DMS 273 treated with DMSO at 0.1 percent for 48 hours (cell line): Measurements from ENCODE around the gene SPTBN5.

Experiments used
- DNase-seq: peaks from one replicate; lab custom pipeline; 2025; lab: John Stamatoyannopoulos, UW

SPTBN5 gene

GRCh38 chr15:41926185-41927056 is 32.6 kb upstream of the SPTBN5 start:
- no peak for DNase-seq

GRCh38 chr15:41925086-41925608 is 31.3 kb upstream of the SPTBN5 start:
- DNase-seq, result no peak

DNA sequence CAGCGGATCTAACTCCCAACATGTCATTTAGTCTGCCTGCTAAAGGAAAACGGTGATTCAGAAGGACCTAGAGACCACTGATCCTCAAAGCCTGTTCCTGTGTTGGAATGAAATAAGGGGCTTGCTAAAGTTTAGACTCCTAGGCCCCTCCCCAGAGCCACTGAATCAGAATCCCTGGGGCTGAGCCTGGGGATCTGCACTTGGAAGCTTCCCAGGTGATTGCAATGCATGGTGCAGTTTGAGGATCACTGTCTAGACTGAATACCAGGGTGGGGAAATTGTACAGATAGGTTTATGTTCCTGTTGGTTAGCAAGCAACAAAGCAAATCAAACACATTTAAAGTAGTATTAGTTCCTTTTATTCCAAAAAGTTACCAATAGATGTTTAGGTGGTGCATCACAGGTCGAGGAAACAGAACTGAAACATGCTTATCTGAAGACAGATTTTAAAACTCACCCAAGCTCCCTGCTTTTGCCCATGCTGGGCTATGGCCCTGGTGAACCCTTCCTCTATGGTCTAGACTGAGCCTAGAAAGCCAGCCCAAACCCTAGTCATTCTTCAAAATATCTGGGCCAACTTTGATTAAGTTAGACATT is 29.6 kb upstream of the SPTBN5 start:
- DNase-seq, result no peak

DNA sequence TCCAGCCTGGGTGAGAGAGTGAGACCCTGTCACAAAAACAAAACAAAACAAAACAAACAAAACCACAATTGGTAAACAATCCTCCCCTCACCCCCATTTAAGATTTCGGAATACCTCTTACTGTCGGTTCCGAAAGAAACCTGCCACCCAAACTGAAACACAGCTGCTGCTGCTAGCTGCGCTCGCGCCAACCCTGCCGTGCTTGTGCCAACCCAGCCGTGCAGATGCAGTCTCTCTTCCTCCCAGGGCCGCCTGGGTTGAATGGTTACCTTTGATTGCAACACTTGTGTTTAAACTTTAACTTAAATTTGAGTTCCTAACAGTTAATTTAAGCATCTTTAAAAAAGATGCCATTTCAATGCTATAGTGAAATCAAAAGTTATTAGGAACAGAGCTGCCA is 28.5 kb upstream of the SPTBN5 start:
- no peak for DNase-seq

GRCh38 chr15:41921639-41922038 is 27.8 kb upstream of the SPTBN5 start:
- DNase-seq, result no peak

DNA sequence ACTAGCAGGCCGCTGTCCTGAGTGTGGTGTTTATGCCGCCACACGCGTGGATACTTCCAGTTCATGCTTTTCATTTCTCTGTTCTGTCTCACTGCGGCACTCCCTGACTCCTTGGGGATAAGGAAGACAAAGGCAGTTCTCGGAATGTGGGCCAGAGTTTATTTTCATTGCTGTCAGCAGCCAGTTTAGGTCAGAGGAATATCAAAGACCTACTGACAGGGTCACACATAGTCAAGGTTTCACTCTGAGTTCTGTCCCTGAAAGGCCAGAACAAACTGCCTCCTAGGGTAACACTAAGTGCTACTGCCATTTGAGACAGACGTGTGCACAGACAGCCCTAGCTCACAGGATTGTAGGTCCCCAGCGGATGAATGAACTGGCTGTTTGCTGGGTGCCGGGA is 27.3 kb upstream of the SPTBN5 start:
- no peak for DNase-seq

GRCh38 chr15:41919954-41920538 is 26.2 kb upstream of the SPTBN5 start:
- no peak for DNase-seq

GRCh38 chr15:41919201-41919820 is 25.5 kb upstream of the SPTBN5 start:
- no peak for DNase-seq

GRCh38 chr15:41918506-41919126 is 24.8 kb upstream of the SPTBN5 start:
- DNase-seq, result no peak

DNA sequence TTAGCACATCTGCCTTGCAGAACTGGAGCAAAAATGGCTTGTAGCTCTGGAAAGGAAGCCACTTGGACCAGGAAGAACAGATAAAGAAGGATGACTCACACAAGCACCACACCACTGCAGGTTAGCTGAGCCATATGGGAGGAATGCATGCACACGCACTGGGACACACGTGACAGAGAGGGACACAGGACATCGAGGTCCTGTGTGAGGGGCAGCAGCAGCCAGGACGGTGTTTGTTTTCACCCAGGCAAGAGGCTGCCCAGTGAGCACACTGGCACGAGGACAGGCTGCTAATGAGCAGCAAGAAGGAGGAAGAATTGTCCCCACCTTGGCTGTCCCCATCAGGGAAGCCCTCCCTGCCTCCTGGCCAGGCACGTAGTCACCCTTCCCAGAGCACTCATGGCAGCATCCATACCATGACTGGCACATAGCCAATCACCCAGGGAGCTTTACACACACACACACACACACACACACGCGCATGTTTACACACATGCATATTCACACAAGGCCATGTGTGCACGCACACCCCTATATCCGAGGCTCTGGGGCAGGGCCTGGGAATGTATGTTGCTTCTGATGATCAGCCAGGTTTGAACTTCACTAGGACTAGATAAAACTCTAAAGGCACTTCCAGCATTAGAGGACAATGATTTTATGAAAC is 24.0 kb upstream of the SPTBN5 start:
- no peak for DNase-seq

DNA sequence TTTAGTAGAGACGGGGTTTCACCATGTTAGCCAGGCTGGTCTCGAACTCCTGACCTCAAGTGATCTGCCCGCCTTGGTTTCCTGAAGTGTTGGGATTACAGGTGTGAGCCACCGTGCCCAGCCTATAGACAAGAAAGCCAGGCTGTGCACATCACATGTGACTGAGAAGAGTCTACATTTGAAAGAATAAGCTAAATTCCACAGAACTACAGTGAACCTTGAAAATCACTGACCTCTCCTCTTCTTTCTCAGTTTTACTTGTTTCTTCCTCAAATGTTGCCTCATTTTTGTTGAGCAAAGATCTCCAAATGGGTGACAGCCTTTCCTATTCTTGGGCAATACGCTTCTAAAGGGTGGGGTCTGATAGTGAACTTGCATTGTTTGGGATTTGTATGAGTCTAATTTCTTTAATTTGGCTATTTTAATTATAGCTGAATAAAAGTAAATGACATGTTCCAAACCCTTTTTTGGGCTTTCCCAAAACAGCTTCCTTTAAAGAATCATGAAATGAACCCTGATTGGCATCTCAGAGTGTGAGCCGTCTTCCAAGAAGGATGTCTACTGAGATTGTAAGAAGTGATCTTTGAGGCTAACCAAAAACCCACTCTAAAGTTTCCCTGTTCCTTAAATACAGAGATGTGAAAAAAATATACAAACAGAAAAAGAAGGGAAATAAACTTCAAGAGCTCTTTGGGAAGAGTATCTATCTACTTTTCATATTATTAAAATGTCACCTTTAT is 21.6 kb upstream of the SPTBN5 start:
- DNase-seq, result no peak

DNA sequence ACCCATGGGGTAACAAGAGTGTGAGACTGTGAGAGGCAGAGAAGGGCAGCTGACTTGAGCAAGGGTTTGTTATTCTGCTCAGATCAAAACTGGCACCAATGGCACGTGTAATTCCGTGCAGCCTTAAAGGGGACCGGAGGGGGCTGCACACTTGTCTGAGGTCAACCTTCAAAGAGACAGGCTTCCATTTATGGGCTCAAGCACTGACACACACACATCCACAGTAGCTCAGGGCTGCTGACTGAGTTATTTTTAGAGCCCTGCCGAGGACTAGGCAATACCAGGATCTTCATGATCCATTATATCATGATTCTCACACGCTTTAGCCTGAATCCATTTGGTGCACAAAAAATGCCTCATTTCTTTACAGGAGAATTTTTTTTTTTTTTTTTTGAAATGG is 20.6 kb upstream of the SPTBN5 start:
- no peak for DNase-seq

- DNase-seq, result no peak
Observed at GRCh38 chr15:41913256-41913655, 19.4 kb upstream of the SPTBN5 start.

GRCh38 chr15:41911691-41912345 is 18.0 kb upstream of the SPTBN5 start:
- DNase-seq, result no peak

GRCh38 chr15:41908736-41909461 is 15.0 kb upstream of the SPTBN5 start:
- DNase-seq, result no peak

DNA sequence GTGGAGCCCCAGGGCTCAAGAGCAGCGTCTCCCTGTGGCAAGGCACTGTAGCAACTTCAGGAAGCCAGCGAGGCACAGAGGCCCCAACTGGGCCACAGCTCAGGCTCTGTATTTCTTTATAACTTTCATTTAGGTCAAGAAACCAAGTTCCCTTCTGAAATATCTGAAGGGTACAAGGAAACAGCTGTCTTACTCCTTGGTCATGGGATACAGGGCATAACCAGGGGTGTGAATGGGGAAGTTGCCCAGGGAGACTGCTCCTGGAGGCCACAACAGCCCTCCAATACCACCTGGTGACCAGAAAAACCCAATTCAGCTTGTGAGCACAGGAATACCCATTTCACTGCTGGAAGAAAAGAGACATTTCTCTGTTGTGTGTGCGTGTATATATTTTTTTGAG is 13.3 kb upstream of the SPTBN5 start:
- no peak for DNase-seq

DNA sequence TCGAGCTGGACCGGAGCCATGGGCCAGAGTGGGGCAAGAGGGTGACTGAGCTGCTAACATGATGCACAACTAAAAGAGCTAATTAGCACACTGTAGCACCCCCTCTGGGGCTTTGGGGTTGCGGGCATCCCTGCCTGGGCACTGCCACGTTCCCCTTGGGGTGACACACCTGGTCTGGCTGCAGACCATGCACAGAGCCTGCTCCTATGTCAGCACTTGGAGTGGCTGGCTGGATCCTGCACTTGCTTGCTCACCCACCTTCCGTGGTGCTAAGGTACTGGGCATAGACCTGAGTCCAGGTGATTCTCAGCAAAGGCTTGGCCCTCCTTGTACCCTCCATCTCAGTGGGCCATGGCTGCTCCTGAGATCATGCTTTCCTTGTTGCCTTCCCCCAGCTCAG is 12.8 kb upstream of the SPTBN5 start:
- DNase-seq, result no peak

DNA sequence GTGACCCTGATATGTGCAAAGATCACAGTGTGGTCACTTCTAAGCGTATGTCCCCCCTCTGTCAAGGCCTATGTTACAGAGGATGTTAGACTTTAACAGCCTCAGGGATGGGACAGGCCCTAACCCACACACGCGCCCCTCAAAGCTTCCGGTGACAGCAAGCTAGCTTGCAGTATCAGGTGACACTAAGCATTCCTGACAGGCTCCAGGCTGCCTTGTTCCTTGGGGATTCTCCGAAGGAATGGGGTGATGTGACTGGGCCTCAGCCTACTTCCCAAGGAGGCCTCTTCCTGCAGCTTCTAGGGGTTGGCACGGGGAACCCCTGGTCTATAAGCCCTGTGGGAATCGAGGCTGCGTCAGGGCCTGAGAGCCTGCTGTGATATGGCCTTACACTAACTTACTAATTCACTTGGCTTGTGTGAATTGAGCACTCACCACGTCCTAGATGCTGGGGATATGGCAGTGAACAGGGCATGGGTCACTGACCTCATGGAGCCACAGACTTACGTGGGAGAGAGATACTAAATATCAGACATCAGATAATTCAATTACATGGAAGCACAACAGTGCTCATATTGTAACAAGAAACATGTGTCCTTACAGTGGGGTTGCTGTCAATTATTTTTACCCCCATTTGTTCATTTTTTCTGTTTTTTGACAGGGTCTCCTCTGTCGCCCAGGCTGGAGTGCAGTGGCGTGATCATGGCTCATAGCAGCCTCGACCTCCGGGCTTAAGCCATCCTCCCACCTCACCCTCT is 11.4 kb upstream of the SPTBN5 start:
- DNase-seq, result no peak

DNA sequence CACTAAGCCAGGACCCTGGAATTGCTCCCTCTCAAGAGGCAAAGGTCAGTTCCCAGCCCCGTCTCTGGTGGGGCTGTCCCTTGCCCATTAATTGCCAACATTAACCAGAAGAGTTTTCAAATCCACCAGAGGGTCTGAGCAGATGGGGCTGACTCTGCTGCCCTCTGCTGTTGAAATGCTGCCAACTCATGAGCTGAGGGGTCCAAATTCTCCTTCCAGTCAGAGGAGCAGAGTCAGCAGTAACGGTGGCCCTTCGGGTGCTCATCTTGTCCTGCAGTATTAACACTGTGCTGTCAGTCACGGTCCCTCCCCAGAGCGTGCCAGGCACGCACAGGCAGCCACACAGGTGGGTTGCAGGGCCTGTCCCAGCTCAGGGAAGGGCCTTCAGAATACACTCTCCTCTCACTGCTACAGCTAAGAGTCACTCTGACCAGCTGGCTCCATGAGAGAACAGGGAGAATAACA is 10.7 kb upstream of the SPTBN5 start:
- DNase-seq, result no peak
